Ureter (tissue), 1 donor: ENCODE data around the gene SLC6A8. TPM values are rescaled to one million over a fixed set of nuclear protein-coding genes. Genes with fewer than 3 reads are reported as not detected.
A peak's percentile ranks its signal among the peaks of the same experiment; 100 is the strongest.

Experiments used
- DNase-seq: peaks from one replicate; pipeline ENCODE4 v3.0.0-alpha.2; 2020; ENCODE audit warnings: low spot score
- total RNA-seq: library from RNA; stranded (reverse); gene quantifications from one replicate; pipeline ENCODE4 v1.2.4, GENCODE V29; 2023
- donor health status: DM: yes; HTN: yes; CAD: no.

SLC6A8 gene
- total RNA-seq, 1 donor from 2014 or later, result 70.3 TPM

DNA sequence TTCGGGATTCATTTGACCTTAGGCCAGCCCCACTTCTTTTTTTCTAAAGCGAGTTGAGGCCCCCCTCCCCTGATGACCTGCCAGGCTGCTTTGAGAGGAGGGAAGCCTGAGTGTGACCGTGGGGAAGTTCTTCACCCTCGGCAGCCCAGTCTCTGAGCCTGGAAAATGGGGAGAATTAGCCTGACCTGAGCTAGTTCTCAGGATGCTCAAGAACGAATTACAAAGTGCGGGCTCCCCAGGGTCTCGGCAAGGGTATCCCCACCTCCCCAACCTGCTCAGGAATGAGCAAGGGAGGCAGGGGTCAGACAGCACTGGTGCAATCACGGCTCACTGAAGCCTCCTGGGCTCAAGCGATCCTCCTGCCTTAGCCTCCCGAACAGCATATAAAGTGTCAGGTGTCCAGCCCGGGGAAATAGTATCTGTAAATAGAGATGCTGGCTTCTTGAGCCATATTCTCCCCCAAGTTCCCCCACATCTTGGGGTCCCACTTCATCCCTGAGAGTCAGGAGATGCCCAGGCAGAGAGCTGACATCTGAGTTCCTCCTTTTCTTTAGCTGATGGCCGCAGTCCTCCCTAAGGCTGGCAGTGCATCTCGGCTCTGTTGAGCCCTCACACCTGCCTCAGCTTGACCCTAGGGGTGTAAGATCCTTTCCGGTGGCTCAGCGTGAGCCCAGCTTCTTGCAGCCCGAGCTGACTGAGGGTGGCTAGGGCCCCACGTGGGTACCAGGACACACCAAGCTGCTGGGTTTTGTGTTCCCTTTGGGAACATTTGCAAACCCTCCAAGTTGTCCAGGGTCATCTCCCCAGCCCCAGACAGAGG, 39.2 kb upstream of the SLC6A8 start:
- DNase-seq, result no peak

DNA sequence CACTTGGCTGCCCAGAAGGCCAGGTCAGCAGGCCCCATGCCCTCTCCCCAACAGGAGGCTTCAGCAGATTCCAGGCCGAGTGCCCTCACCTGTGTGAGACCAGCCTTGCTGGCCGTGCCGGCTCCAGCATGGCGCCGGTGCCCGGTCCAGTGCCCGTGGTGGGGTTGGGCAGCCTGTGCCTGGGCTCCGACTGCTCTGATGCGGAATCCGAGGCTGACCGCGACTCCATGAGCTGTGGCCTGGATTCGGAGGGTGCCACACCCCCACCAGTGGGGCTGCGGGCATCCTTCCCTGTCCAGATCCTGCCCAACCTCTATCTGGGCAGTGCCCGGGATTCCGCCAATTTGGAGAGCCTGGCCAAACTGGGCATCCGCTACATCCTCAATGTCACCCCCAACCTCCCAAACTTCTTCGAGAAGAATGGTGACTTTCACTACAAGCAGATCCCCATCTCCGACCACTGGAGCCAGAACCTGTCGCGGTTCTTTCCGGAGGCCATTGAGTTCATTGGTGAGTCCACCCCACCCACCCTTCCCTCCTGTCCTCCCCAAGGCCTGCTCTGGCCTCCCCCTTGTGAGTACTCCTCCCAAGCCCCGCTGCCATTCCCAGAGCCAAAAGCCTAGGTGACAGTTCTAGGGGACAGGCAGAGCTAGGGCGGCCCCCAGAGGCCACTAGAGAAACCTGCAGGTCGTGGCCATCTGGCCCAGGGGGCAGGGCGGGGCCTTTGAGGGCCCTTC, 38.4 kb upstream of the SLC6A8 start:
- no peak for DNase-seq

DNA sequence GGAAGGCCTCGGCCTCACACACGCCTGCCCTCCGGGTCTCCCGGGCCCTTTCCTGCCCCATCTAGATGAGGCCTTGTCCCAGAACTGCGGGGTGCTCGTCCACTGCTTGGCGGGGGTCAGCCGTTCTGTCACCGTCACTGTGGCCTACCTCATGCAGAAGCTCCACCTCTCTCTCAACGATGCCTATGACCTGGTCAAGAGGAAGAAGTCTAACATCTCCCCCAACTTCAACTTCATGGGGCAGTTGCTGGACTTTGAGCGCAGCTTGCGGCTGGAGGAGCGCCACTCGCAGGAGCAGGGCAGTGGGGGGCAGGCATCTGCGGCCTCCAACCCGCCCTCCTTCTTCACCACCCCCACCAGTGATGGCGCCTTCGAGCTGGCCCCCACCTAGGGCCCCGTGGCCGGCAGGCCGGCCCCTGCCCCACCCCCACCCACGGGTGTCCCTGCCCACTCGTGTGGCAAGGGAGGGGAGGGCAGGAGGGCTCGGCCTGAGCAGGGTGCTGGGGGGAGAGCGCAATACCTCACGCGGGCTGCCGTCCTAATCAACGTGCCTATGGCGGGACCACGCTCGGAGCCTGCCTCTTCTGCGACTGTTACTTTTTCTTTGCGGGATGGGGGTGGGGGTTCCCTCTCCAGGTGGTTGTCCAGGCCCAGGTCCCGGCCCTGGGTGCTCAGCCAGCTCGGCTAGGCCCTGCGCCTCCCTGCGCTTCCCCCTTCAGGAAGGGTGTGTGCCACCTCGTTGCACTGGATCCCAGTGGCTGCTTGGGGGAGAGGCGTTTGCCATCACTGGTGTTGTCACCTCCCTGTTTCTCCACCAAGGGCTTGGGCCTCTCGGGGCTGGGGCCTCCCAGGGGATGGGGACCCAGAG, 37.6 kb upstream of the SLC6A8 start:
- no peak for DNase-seq

DNA sequence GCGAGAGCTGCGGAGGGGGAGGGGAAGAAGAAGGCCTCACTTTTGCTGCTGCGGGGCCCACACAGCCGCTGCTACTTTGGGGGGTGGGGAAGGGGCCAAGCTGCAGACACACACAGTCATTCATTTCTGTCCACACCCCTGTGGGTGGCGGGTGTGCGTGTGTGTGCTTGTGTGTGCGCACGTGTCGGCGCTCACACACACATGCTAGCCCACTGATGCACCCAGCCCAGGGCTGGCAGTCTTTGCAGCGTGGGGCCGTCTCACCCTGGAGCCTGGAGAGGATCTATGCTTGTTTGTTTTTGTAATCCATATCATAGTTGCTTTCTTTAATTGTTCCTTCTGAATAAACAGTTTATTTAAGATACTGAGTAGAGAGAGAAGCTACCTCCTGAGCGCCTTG, 36.8 kb upstream of the SLC6A8 start:
- no peak for DNase-seq

DNA sequence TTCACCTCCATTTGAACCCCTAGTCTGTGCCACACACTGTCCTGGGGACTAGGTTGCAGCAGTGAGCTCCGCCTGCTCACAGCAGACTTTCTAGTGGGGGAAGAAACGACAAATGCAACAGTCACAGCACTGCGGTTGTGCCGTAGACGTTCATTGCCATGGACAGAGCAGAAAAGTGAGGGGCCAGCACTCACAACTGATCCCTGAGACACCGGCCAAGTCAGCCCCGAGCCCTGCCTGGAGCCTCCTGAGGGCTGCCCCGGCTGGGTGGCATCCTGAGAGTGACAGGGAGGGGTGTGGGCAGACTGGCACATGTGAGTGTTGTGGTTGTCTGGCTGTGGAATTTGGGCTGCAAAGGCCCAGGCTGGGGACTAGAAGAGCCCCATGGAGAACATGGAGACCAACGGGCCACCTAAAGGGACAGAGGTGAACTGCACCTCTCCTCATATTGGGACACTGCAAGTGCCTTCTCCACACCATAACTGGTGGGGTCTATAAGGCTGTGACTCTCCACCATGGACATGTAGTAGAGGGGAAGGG, 36.1 kb upstream of the SLC6A8 start:
- no peak for DNase-seq

DNA sequence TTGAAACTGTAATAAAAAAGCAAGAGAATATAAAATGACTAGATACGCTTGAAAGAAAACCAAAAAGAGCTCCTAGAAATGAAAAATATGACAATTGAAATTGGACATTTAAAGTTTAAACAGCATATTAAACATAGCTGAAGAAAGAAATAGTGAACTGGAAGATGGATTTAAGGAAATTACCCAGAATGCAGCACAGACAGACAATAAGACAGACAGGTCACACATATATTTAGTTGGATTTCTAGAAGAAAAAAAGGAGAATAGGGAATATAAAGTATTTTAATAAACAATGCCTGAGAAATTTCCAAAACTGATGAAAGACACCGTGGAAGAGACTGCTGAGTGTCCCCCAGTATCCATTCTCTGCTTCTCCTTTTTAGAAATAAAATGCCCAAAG, 34.2 kb upstream of the SLC6A8 start:
- no peak for DNase-seq

DNA sequence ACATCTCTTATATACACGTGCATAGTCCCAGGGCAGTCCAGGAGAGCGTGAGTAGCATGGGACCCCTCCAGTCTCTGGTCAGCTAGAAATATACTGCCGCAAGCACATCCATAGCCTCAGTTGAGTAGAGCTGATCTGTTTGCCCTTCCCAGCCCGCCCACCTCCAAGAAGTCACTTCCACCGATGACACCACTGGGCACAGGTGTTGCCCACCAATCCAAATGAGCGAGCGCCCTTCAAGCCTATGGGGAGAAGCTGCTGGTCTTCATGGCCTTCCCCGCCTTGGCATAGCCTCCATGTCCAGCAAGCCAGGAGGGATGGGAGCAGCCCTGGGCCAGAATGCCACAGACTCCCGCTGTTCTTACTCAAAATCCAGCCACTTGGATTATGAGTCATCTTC, 30.6 kb upstream of the SLC6A8 start:
- no peak for DNase-seq

DNA sequence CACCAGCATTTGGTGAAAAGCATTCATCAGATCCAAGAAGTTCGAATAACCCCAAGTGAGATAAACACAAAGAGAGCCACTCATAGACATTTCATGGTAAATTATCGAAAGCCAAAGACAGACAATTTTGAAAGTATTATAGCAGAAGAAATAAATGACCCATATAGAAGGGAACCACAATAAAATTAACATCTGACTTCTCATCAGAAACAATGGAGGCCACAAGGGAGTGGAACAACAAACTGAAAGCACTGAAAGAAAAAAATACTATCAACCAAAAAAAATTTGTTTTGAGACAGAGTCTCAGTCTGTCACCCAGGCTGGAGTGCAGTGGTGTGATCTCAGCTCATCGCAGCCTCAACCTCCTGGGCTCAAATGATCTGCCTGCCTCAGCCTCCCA, 28.5 kb upstream of the SLC6A8 start:
- no peak for DNase-seq

DNA sequence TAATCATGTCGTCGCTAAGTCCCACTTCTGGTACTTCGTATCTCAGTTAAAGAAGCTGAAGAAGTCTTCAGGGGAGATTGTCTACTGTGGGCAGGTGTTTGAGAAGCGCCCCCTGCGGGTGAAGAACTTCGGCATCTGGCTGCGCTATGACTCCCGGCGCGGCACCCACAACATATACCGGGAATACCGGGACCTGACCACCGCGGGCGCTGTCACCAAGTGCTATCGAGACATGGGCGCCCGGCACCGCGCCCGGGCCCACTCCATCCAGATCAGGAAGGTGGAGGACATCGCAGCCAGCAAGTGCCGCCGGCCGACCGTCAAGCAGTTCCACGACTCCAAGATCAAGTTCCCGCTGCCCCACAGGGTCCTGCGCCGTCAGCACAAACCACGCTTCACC, 25.5 kb upstream of the SLC6A8 start:
- DNase-seq, result no peak

DNA sequence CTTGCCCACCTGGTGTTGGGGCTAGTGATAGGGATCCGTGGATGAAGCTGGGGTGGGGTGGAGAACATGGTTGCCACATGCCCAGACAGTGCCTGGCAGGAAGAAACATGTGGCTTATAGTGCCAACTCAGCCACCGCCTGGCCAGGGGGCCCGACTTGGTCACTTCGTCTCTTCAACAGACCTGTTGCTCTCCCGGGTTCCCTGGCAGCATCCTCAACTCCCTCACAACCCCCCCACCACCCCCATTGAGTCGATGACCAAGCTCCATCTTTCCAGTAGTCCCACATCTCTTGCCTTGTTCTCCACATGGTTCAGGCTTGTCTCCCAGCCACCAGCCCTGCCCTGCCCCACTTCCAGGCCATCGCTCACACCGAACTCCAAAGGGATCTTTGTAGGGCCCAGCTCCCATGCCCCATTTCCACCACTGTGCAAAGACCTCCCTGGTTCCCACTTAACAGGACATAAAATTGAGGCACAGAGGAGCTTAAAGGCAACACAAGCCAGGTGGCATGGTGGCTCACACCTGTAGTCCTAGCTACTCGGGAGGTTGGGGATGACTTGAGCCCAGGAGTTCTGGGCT, 21.9 kb upstream of the SLC6A8 start:
- DNase-seq, result no peak

DNA sequence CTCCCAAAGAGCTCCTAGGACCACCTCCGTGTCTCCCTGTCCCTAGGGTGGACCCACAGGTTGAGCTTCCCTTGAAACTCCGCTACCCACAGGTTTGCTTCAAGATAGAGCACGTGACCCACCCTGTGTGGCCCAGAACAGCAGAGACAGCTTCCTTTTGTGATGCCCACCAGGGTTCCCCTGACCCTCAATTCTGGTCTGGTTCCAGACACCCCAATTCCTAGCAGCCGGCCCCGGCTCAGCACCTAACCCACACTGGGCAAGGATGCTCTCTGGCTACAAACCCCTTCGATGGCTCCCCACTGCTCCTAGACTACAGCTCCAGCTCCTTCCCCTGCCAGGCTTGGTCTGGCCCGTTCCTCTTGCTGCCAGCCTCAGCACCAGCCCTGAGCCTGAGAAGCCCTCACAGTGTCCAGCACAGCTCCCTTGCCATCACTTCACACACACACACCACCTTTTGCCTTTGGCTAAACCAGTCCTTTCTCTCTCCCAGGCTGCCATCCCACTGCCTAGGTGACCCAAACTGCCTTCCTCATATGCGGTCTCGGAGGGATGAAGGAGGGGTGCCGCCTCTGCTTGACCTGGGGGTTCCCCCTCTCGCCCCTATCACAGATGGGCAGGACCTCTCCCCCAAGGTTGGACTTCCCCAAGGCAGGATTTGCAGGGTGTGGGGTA, 20.3 kb upstream of the SLC6A8 start:
- DNase-seq, result no peak

DNA sequence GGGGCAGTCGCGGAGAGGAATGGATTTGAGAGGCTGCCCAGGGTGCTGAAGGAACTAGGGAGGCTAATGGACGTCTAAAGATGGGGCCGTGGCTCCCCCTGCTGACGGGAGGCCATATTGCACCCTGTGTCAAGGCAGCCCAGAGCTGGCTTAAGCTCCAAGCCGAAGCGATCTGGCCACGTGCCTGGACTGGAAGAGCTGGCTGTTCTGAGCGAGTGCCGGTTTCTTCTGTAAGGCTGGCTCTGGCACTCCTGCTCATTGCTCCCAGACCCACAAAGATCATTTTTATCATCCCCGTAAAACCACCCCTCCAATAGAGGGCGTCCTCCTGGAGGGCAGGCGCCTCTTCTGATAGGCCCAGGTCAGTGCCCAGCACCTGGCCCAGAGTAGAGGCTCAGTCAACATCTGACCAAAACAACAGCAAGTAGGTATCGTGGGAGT, 19.8 kb upstream of the SLC6A8 start:
- DNase-seq, result peak; percentile 92

DNA sequence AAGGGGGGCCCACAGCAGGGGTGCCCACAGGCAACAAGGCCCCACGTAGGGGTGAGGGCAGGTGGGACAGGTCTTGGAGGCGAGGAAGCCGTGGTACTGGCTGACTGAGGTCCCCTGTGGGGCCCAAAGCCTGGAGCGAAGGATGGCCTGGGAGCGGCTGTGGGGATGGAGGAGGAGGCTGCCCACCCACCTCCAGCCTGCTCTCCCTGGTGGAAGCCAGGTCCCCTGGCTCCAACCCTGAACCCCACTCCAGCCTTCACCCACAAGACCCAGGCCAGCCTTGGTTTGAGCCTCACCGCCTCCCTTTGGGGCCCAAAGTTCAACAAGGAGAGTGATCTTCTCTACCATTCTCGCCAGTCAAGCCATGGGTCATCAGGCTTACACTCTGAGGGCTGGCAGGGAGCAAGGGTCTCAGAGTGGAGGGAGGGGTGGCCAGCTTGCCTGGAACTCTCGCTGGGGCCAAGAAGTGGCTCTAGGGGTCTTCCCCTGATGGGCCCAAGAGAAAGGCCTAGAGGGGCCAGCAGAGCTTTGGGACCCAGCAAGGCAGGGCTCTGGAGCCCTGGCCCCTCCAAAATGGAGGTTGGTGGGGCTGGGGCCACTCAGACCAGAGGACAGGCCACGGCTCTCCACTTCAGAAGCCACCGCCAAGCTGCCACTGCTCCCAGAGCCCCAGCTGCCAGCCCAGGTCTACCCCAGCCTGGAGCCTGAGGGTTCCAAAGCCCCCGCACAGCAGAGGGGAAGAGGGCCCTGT, 19.1 kb upstream of the SLC6A8 start:
- no peak for DNase-seq

DNA sequence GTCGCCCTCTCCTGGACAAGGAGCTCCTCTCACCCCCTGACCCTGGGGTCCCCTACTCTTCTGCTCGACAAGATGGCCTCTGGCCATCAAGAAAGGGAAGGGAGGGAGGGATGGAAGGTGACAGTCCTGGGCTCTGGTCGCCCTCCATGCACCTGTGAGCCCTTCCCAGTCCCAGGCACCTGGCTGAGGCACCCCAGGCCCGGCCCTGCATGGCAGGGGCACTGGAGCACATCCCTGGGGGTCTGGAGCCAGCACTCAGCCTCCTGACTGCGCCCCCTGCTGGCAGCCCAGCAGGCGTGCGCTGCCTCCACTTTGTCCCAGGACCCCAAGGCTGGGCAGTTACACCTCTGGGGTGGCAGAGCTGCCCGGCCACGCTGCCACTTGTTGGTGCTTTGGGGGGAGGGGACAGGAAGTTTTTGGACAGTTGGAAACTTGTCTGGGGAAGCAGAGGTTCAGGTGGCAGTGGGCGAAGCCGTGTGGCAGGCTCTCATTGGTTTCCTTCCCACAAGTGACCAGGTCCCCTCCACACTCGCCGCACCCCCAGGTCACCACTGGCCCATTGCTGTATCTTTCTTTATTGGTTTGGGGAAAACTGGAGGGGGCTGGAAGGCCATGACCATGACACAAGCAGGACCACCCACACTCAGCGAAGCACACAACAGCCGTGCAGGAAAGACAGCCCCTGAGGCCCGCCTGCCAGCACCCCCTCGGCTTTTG, 18.4 kb upstream of the SLC6A8 start:
- DNase-seq, result no peak

DNA sequence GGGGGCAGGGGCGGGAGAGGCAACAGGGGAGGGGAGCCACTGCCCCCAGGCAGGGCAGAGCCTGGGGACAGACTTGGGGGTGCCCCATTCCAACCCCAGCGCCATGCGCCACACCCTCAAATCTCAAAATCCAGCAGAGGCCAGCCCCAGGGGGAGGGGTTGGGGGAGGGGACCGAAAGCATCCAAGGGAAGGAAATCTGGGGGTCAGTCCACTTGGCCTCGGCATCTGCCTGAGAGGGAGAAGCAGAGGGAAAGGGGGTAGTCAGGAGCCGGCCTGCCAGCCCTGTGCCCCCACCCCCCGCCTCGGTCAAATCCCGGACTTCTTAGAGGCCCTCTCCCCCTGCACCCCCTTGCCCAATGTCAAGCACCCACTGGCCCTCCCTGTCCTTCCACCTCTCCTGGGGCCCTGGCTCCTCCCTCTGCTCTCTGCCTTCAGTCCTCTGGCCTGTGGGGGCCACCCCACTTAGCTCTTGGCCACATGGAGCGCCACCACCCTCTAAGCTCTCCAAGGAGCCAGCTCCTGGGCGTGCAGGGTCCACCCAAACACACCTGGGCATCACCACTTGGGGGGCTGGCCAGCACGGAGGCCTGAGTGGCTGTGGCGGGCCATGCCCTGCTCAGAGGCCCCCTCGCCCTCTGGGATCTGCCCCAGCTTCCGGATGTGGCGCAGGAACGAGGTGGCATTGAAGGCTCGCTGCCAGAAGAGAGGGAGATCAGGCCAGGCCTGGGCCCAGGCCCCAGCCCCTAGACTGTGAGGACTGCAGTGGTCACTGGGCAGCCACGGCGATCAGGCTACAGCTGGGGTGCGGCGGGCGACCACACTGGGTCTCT, 17.6 kb upstream of the SLC6A8 start:
- DNase-seq, result no peak

DNA sequence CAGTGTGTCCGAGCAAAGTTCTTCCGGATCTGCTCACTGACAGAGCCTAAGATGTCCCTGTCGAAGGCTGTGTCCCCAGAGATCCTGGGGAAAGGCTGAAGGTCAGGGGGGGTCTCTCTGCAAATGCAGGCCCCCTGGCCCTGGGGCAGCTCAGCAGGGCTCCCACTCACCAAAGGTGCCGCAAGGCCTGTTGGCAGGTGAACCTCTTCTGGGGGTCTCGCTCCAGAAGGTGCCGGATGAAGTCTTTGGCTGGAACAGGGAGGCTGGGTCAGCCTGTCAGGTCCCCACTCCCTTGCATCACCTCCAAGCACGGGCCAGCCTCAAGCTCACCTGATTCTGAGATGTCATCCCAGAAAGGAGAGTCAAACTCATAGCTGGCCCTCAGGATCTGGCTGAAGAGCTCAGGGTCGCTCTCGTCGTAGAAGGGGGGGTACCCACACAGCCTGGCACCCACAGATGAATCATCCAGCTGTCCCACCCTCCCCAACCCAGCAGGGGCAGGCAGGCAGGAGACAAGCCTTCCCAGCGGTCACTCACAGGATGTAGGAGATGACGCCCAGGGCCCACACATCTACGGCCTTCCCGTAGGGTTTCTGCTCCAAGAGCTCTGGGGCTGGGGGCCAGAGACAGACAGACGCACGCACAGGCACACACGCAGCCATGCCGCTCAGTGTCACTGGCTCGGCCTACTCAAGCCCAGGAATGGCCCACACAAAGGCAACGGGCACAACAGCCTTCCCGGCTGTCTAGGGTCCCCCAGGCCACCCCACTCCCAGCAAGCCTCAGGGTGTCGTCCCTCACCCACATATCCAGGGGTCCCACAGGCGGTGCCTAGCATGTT, 16.8 kb upstream of the SLC6A8 start:
- no peak for DNase-seq

DNA sequence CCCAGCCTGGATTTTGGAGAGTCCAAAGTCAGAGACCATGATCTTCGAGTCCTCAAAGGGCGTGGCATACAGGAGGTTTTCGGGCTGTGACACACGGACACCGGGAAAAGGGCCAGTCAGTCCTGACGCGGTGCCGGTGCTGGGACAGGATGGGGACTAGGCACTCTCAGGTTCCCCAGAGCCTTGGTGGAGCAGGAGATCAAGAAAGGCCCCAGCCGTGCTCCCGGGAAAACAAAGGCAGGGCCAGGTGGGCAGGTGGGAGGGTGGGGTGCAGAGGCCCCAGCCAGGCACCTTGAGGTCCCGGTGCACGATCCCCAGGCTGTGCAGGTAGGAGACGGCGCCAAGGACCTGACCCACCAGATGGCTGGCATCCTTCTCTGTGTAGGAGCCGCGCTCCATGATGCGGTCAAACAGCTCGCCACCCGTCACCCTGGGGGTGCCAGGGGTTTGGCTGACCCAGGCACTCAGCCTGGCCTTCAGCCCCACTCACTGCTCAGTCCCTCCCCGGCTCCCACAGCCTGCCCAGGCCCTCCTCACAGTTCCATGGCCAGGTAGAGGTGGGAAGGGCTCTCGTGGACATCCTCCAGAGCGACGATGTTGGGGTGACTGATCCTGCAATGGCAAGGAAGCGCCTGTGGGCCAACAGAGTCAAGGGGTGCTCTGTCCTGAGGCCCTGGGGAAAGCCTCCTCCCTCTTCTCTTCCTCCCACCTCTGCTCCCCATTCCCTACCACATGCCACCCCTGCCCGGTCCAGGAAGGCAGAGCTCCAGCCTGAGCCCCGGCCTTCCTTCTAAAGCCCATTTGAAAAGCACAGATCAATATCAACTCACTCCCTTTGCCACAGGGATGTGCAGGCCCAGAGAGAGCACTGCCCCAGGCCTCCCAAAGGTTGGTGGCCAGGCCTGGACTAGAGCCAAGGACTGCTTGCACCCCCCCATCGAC, 15.9 kb upstream of the SLC6A8 start:
- no peak for DNase-seq
